Activated CD8-positive, alpha-beta T cell treated with anti-CD3 and anti-CD28 coated beads for 36 hours (primary cell): ENCODE measurements around the gene SYCE1. TPM values are rescaled to one million over a fixed set of nuclear protein-coding genes. Genes with fewer than 3 reads are reported as not detected.

ENCODE experiments used
- ATAC-seq: fragments of 200-7000 bp; cut with Tn5 transposase; one replicate; pipeline ENCODE4 v1.10.0; 2021; ENCODE audit warnings: mild to moderate bottlenecking, moderate library complexity
- CTCF ChIA-PET: fragments of 350-600 bp; sonication (Branson Sonifier 250); formaldehyde crosslinking; loops from one replicate; lab custom pipeline; 2021; ENCODE audit warnings: antibody characterized with exemption; lab: Charles Lee
- POLR2A ChIA-PET: fragments of 350-600 bp; sonication (Branson Sonifier 250); formaldehyde crosslinking; loops from one replicate; lab custom pipeline; 2021; ENCODE audit warnings: antibody characterized with exemption; lab: Charles Lee
- DNase-seq: peaks from one replicate; pipeline ENCODE4 v3.0.0-alpha.2; 2020
- H3K27ac Mint-ChIP-seq: one replicate; pipeline ENCODE4 v1.8.0; 2021; ENCODE audit warnings: mild to moderate bottlenecking, mixed read lengths
- H3K27me3 Mint-ChIP-seq: one replicate; pipeline ENCODE4 v1.8.0; 2021; ENCODE audit warnings: mixed read lengths
- H3K36me3 Mint-ChIP-seq: one replicate; pipeline ENCODE4 v1.8.0; 2021; ENCODE audit warnings: low read depth, mixed read lengths
- H3K4me1 Mint-ChIP-seq: one replicate; pipeline ENCODE4 v1.8.0; 2021; ENCODE audit warnings: low read depth, mixed read lengths
- H3K4me3 Mint-ChIP-seq: one replicate; pipeline ENCODE4 v1.8.0; 2021; ENCODE audit warnings: mild to moderate bottlenecking, moderate library complexity, mixed read lengths
- H3K9me3 Mint-ChIP-seq: one replicate; pipeline ENCODE4 v1.8.0; 2021; ENCODE audit warnings: mixed read lengths
- intact Hi-C: fragments of 100-400 bp; cut with micrococcal nuclease; formaldehyde crosslinking; loops from one replicate; pipeline ENCODE4 v1.10.0; 2022
- total RNA-seq, 2 experiments: library from RNA; stranded (reverse); gene quantifications; one replicate each; pipeline ENCODE4 v1.2.3, GENCODE V29; 2021
- TF ChIP-seq, protein P1 (sequence below): fragments of 200-600 bp; IDR thresholded peaks from one replicate; pipeline ENCODE4 v1.8.0; 2022; ENCODE audit warnings: antibody characterized with exemption, mild to moderate bottlenecking

The SYCE1 gene
- total RNA-seq, 2 experiments from 2014 or later, result not detected

- TF ChIP-seq, protein P1, sequence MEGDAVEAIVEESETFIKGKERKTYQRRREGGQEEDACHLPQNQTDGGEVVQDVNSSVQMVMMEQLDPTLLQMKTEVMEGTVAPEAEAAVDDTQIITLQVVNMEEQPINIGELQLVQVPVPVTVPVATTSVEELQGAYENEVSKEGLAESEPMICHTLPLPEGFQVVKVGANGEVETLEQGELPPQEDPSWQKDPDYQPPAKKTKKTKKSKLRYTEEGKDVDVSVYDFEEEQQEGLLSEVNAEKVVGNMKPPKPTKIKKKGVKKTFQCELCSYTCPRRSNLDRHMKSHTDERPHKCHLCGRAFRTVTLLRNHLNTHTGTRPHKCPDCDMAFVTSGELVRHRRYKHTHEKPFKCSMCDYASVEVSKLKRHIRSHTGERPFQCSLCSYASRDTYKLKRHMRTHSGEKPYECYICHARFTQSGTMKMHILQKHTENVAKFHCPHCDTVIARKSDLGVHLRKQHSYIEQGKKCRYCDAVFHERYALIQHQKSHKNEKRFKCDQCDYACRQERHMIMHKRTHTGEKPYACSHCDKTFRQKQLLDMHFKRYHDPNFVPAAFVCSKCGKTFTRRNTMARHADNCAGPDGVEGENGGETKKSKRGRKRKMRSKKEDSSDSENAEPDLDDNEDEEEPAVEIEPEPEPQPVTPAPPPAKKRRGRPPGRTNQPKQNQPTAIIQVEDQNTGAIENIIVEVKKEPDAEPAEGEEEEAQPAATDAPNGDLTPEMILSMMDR, result no peak
- H3K27me3 Mint-ChIP-seq, result peaks cover 40% of the 10 kb centered on the region
- H3K4me1 Mint-ChIP-seq, result peaks cover 10% of the 10 kb centered on the region
- ChIA-PET CTCF (interaction anchor here (0.7 to 1.1 kb wide), 3 partner anchors 8 to 199 kb away, joined by 3 read pairs; no protein-coding TSS in a partner anchor), POLR2A (no interaction called here)
- intact Hi-C loops, result no loop called here
- no peaks in the 10 kb centered on the region for H3K36me3 Mint-ChIP-seq
- peak overlapping the region; percentile 52 for H3K4me3 Mint-ChIP-seq
- no peaks in the 10 kb centered on the region for H3K9me3 Mint-ChIP-seq
- peak; percentile 37 for ATAC-seq
- no peak for DNase-seq
- no peak overlapping the region for H3K27ac Mint-ChIP-seq
Measured at GRCh38 chr10:133528845-133529575, 36.4 kb downstream of the SYCE1 start.

DNA sequence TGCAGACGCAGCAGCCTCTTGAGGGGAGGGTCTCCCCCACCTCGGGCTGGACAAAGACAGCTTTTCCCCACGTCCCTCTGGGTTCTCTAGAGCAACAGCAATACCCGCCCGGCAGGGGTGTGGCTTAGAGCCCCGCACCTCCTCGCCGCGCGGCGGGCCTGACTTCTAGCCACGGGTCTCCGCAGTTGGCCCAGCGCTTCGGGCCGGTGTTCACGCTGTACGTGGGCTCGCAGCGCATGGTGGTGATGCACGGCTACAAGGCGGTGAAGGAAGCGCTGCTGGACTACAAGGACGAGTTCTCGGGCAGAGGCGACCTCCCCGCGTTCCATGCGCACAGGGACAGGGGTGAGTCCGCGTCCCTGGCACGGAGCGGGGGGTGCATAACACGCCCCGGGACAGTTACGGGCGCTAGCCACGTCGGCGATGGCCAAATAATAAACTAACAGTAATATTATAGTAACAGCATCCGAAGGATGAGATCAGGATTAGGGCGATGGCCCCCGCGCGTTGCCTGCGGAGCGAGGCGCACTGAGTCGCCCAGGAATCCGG, 37.0 kb downstream of the SYCE1 start:
- H3K9me3 Mint-ChIP-seq, result peaks cover 4% of the 10 kb centered on the region
- CTCF ChIA-PET, result no interaction called here
- no peaks in the 10 kb centered on the region for H3K36me3 Mint-ChIP-seq
- ATAC-seq, result no peak
- peaks cover 10% of the 10 kb centered on the region for H3K4me1 Mint-ChIP-seq
- TF ChIP-seq, protein P1, result no peak
- intact Hi-C loops, result no loop called here
- POLR2A ChIA-PET, result no interaction called here
- no peak overlapping the region for H3K4me3 Mint-ChIP-seq
- no peak overlapping the region for H3K27ac Mint-ChIP-seq
- DNase-seq, result no peak
- H3K27me3 Mint-ChIP-seq, result peaks cover 40% of the 10 kb centered on the region

GRCh38 chr10:133527771-133528271, 37.6 kb downstream of the SYCE1 start:
- DNase-seq (no peak), ATAC-seq (no peak)
- peaks cover 1% of the 10 kb centered on the region for H3K36me3 Mint-ChIP-seq
- H3K27ac Mint-ChIP-seq, result no peak overlapping the region
- H3K9me3 Mint-ChIP-seq, result peaks cover 9% of the 10 kb centered on the region
- H3K4me1 Mint-ChIP-seq, result peaks cover 10% of the 10 kb centered on the region
- ChIA-PET POLR2A (no interaction called here), CTCF (no interaction called here)
- TF ChIP-seq, protein P1, result no peak
- H3K27me3 Mint-ChIP-seq, result peaks cover 40% of the 10 kb centered on the region
- intact Hi-C loops, result no loop called here
- no peak overlapping the region for H3K4me3 Mint-ChIP-seq

DNA sequence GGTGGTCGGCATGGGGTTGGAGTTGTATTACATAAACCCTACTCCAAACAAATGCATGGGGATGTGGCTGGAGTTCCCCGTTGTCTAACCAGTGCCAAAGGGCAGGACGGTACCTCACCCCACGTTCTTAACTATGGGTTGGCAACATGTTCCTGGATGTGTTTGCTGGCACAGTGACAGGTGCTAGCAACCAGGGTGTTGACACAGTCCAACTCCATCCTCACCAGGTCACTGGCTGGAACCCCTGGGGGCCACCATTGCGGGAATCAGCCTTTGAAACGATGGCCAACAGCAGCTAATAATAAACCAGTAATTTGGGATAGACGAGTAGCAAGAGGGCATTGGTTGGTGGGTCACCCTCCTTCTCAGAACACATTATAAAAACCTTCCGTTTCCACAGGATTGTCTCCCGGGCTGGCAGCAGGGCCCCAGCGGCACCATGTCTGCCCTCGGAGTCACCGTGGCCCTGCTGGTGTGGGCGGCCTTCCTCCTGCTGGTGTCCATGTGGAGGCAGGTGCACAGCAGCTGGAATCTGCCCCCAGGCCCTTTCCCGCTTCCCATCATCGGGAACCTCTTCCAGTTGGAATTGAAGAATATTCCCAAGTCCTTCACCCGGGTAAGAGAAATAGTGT, 38.3 kb downstream of the SYCE1 start, which contains the start of gene CYP2E1:
Gene CYP2E1 (plus strand): TSS at position 407 of the 632 bp plus-strand sequence. CDS start 33 bp downstream, at position 440.
- peaks cover 42% of the 10 kb centered on the region for H3K27me3 Mint-ChIP-seq
- ATAC-seq, result no peak
- POLR2A ChIA-PET, result no interaction called here
- TF ChIP-seq, protein P1, result no peak
- no peak within 1 kb of the TSS for H3K4me3 Mint-ChIP-seq
- H3K4me1 Mint-ChIP-seq, result peaks cover 10% of the 10 kb centered on the region
- intact Hi-C loops, result no loop called here
- H3K9me3 Mint-ChIP-seq, result peaks cover 12% of the 10 kb centered on the region
- peaks cover 1% of the 10 kb centered on the region for H3K36me3 Mint-ChIP-seq
- CTCF ChIA-PET, result no interaction called here
- DNase-seq, result no peak
- H3K27ac Mint-ChIP-seq, result no peak within 1 kb of the TSS
